ENCODE results near the gene CPED1. TPM values are rescaled to one million over a fixed set of nuclear protein-coding genes. Genes with fewer than 3 reads are reported as not detected.

Gene CPED1
- total and polyA plus RNA-seq, 10 of the 15 experiments (the other 5 are each of a cell fraction or from before 2014, with no cell fraction given) = 0.01 to 0.77 (median 0.10) TPM; not detected in 1

DNA sequence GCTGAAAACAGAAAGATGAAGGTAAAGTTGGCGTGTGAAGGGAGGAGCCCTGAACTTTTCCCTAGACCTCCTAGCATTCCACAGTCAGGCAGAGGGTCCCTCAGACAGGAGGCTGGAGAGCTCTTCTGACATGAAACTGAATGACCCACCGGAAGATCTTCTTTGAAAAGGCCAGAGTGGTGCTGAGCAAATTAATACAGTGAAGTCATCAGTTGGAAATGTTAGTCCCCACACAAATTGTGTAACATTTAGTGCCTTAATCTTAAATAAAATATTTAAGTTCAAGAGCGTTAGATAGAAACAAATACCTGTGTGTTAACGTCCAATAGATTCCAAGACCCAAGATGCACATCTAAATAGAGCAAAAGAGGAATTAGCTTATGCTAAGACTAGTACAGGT lies 291.3 kb downstream of the CPED1 start:
- Histone ChIP-seq H3K4me1 (ENCODE audit: control insufficient read depth, insufficient read depth, low read length) (peaks cover 13% of the 10 kb centered on the region), H3K9ac (ENCODE audit: control insufficient read depth, insufficient read depth, low read length) (no peak overlapping the region), H3K79me2 (ENCODE audit: control insufficient read depth, insufficient read depth, low read length) (no peaks in the 10 kb centered on the region), H3K27me3 (replicated peaks in 1 of 2; ENCODE audit: control insufficient read depth in 2 of 2, insufficient read depth in 2 of 2, low read length in 1 of 2) (no peaks in the 10 kb centered on the region), H3K27ac (ENCODE audit: control insufficient read depth, insufficient read depth) (peak overlapping the region; percentile 23; the same call in 1 of the 2 replicates), H2AFZ (ENCODE audit: control insufficient read depth, low read depth, low read length) (no peak overlapping the region), H4K20me1 (ENCODE audit: control insufficient read depth, insufficient read depth) (no peaks in the 10 kb centered on the region), H3K9me3 (replicated peaks; ENCODE audit: control insufficient read depth, insufficient read depth, low read length) (no peaks in the 10 kb centered on the region; the same call in 2 of the 3 replicates), H3K36me3 (ENCODE audit: control insufficient read depth in 2 of 2, insufficient read depth in 2 of 2, low read length in 1 of 2) (no peaks in the 10 kb centered on the region), H3K4me2 (ENCODE audit: control insufficient read depth, insufficient read depth) (0 out of 2 replicates have a peak overlapping the region, but pooled peaks have one; percentile 53), H3K4me3 (no peak overlapping the region)
- no TSS peak for BruUV-seq (replicated peaks)
- 84% methylated on average over 4 of the region's 4 CpGs for WGBS (ENCODE audit: insufficient coverage, insufficient replicate concordance, low lambda C conversion rate, missing lambda C conversion rate)
- in situ Hi-C loops (cut with MboI) (no loop called here), intact Hi-C loops (cut with micrococcal nuclease; ENCODE audit: unreplicated experiment) (loop anchor here (2.0 to 5.0 kb wide), 2 partner anchors 23 to 143 kb away; no protein-coding TSS in a partner anchor)
- ChIA-PET RAD21 (ENCODE audit: unreplicated experiment) (interaction anchor here (1.2 to 2.4 kb wide), 6 partner anchors 31 to 267 kb away, joined by 3 to 17 read pairs (median 4); no protein-coding TSS in a partner anchor), CTCF (interaction anchor here (0.6 to 2.3 kb wide), 5 partner anchors 24 to 352 kb away, joined by 3 to 10 read pairs (median 3); no protein-coding TSS in a partner anchor), POLR2A (interaction anchor here (0.6 to 2.3 kb wide), 5 partner anchors 16 to 121 kb away, joined by 3 to 7 read pairs (median 3); no protein-coding TSS in a partner anchor), SMC1A (ENCODE audit: uncharacterized antibody, unreplicated experiment) (interaction anchor here (0.9 to 3.2 kb wide), 19 partner anchors 10 to 267 kb away, joined by 3 to 17 read pairs (median 6); no protein-coding TSS in a partner anchor)
- no peak for FAIRE-seq
- no peak for TF ChIP-seq FOXK2 (IDR thresholded peaks at IDR 0.05)
- TF ChIP-seq NR2C2 (IDR thresholded peaks at IDR 0.05; ENCODE audit: borderline replicate concordance, control insufficient read depth, insufficient read length, low read depth) = no peak
- TF ChIP-seq, protein P1, sequence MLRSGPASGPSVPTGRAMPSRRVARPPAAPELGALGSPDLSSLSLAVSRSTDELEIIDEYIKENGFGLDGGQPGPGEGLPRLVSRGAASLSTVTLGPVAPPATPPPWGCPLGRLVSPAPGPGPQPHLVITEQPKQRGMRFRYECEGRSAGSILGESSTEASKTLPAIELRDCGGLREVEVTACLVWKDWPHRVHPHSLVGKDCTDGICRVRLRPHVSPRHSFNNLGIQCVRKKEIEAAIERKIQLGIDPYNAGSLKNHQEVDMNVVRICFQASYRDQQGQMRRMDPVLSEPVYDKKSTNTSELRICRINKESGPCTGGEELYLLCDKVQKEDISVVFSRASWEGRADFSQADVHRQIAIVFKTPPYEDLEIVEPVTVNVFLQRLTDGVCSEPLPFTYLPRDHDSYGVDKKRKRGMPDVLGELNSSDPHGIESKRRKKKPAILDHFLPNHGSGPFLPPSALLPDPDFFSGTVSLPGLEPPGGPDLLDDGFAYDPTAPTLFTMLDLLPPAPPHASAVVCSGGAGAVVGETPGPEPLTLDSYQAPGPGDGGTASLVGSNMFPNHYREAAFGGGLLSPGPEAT (IDR thresholded peaks at IDR 0.05; ENCODE audit: low read depth) = no peak
- TF ChIP-seq, protein P2, sequence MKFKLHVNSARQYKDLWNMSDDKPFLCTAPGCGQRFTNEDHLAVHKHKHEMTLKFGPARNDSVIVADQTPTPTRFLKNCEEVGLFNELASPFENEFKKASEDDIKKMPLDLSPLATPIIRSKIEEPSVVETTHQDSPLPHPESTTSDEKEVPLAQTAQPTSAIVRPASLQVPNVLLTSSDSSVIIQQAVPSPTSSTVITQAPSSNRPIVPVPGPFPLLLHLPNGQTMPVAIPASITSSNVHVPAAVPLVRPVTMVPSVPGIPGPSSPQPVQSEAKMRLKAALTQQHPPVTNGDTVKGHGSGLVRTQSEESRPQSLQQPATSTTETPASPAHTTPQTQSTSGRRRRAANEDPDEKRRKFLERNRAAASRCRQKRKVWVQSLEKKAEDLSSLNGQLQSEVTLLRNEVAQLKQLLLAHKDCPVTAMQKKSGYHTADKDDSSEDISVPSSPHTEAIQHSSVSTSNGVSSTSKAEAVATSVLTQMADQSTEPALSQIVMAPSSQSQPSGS (IDR thresholded peaks at IDR 0.05; ENCODE audit: low read length) = no peak
- TF ChIP-seq SREBF1 (IDR thresholded peaks at IDR 0.05; ENCODE audit: low read length) = no peak
- TF ChIP-seq IKZF2 (IDR thresholded peaks at IDR 0.05) = no peak
- no peak for TF ChIP-seq TAF1 (IDR thresholded peaks at IDR 0.05; ENCODE audit: borderline replicate concordance, low read depth, low read length)
- TF ChIP-seq, protein P3, sequence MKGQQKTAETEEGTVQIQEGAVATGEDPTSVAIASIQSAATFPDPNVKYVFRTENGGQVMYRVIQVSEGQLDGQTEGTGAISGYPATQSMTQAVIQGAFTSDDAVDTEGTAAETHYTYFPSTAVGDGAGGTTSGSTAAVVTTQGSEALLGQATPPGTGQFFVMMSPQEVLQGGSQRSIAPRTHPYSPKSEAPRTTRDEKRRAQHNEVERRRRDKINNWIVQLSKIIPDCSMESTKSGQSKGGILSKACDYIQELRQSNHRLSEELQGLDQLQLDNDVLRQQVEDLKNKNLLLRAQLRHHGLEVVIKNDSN (IDR thresholded peaks at IDR 0.05; ENCODE audit: borderline replicate concordance, extremely low read length, insufficient read depth, low read depth, low read length) = no peak
- TF ChIP-seq BACH1 (IDR thresholded peaks at IDR 0.05; ENCODE audit: borderline replicate concordance) = no peak
- no peak for TF ChIP-seq ZNF274 (IDR thresholded peaks at IDR 0.05; ENCODE audit: insufficient read depth, insufficient read length)
- no peak for TF ChIP-seq ZBED1 (IDR thresholded peaks at IDR 0.05; ENCODE audit: borderline replicate concordance)
- no peak for TF ChIP-seq POU2F2 (IDR thresholded peaks at IDR 0.05; ENCODE audit: borderline replicate concordance, low read depth, low read length)
- no peak for DNase-seq (ENCODE audit: low read depth, low spot score)
- no peak for ATAC-seq
